Heart right ventricle (tissue), 16 donors: ENCODE data around the gene PTBP2. TPM values are rescaled to one million over a fixed set of nuclear protein-coding genes. Genes with fewer than 3 reads are reported as not detected.

Experiments used
- ATAC-seq, 8 donors: fragments of 200-7000 bp; cut with Tn5 transposase; one replicate each; pipeline ENCODE4 v1.9.1; 2020; ENCODE audit warnings: mild to moderate bottlenecking in 8 of 8, moderate library complexity in 8 of 8, moderate number of reproducible peaks in 1 of 8
- DNase-seq, 2 donors: peaks; one replicate each; pipeline ENCODE4 v3.0.0-alpha.2; 2020
- H3K27ac ChIP-seq, 10 donors: fragments of 200-600 bp; sonication (generic) in 2 of 10; one replicate each; pipeline versions ENCODE4 v1.5.0 to v1.8.0; 2020 to 2022; ENCODE audit warnings: mild to moderate bottlenecking in 3 of 10
- H3K27me3 ChIP-seq, 7 donors: fragments of 200-600 bp; one replicate each; pipeline ENCODE4 v1.8.0; 2021 to 2022; ENCODE audit warnings: mild to moderate bottlenecking in 2 of 7
- H3K36me3 ChIP-seq, 9 donors: fragments of 200-600 bp; sonication (generic) in 1 of 9; one replicate each; pipeline versions ENCODE4 v1.5.0 to v1.8.0; 2020 to 2022; ENCODE audit warnings: mild to moderate bottlenecking in 2 of 9
- H3K4me1 ChIP-seq, 9 donors: fragments of 200-600 bp; sonication (generic) in 1 of 9; one replicate each; pipeline versions ENCODE4 v1.5.0 to v1.8.0; 2020 to 2022; ENCODE audit warnings: mild to moderate bottlenecking in 4 of 9
- H3K4me3 ChIP-seq, 10 donors: fragments of 200-600 bp; sonication (generic) in 2 of 10; one replicate each; pipeline versions ENCODE4 v1.5.0 to v1.8.0; 2020 to 2022; ENCODE audit warnings: mild to moderate bottlenecking in 7 of 10, moderate library complexity in 2 of 10
- H3K9me3 ChIP-seq, 11 donors: fragments of 200-600 bp in 10 of 11; sonication (generic) in 2 of 11; one replicate each; pipeline versions ENCODE4 v1.5.0 to v1.8.0; 2013 to 2022; ENCODE audit warnings: mild to moderate bottlenecking in 2 of 11, control low read depth in 1 of 11, moderate library complexity in 1 of 11
- WGBS, 2 donors: extraction: QIAGEN DNeasy Blood & Tissue Kit; methylation state at CpG; one replicate each; pipeline ENCODE4 v1.1.7; 2013; ENCODE audit warnings: inconsistent platforms in 1 of 2; 5-methylcytosine and 5-hydroxymethylcytosine counted together
- intact Hi-C, 10 donors: fragments of 100-400 bp; cut with DNase I; formaldehyde crosslinking; loops; one replicate each; pipeline versions ENCODE4 v1.11.1 to v1.14.2; 2022
- polyA plus RNA-seq, 2 donors: library from polyadenylated mRNA; stranded (reverse); fragments of 200-250 nt; gene quantifications; one replicate each; pipeline ENCODE4 v1.2.3, GENCODE V29; 2013
- total RNA-seq, 10 donors: library from RNA; stranded (reverse); fragmentation: NEBNext Ultra II Directional in 3 of 10; extraction: Animal tissue kit (Norgen Biotek cat#: 25700) in 3 of 10; gene quantifications; one replicate each; pipeline versions ENCODE4 v1.2.1 to v1.2.4, GENCODE V29; 2021 to 2023
- TF ChIP-seq, protein P1 (sequence below), 9 donors: fragments of 200-600 bp; sonication (generic) in 2 of 9; IDR thresholded peaks; one replicate each; pipeline versions ENCODE4 v1.5.0 to v1.8.0; 2021 to 2022; ENCODE audit warnings: antibody characterized with exemption in 9 of 9, mild to moderate bottlenecking in 5 of 9, moderate library complexity in 1 of 9
- donor health status: Arrhythmogenic right ventricular cardiomyopathy.
- donor health status: ischemic (EF 13 %, LVEDD 7.1; RV severe dilation, severe dysfunction).
- donor health status: healthy with polysubstance abuse.
- donor health status: DM: no; HTN: yes; CAD: no.
- donor health status: DM: no; HTN: no; CAD: no.
- donor health status: ischemic (EF 25% LVEDD 6.9; RV normal size, moderate dysfunction).
- donor health status: ischemic (EF 25% LVEDD 5.7; RV mildly dilated, moderate dysfunction).
- donor health status: healthy.
- donor health status: DM: yes; HTN: yes; CAD: no.
- donor health status: Ischemic cardiomyopathy.
- donor health status: ischemic (EF 35%, LVEDD 5.7; RV mildly dilated, moderate dysfunction).
- donor health status: nonischemic (EF 11% LVEDD 7.7; RV severe dilation, severe dysfunction).
- donor health status: DM: yes; HTN: yes; CAD: no.
- donor health status: PGD.
- donor health status: ischemic (EF 29% LVEDD 5.4; RV normal size, mild dysfunction).
- donor health status: nonischemic (EF 23%, LVEDD 6.1; RV moderate dilation, normal function).

The PTBP2 gene
- total and polyA plus RNA-seq, 12 donors = 4.9 to 29.3 (median 12.5) TPM

DNA sequence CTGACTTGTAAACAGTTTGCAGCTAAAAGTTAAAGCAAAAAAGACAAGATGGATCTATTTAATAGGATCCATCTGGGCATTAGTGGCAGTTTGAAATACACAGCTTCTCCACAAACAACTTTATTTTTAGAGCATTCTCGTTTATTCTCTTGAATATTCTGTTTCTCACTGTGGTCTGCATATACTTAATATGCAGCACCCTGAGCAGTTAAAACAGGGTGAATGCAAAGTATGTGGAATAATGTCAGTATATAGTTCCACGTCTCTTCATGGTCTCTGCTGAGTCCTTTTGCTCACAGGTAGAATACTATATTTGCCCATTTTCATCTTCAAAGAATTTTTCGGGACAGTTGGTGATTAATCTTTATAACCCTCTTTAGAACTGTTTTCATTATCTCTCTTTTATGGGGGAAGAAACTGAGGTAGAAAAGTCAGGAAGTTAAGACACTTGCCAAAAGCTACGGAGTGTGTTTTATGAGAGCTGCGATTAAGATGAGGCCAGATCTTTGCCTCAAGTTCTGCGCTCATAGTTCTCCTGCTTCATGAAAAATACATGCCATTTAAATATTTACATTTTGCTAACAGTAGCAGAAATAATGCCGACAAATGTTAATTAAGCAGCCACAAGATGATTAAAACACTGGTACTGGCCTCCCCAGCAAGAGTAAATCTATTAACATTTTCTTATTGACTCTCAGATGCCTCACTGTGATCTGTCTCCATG lies 115.6 kb downstream of the PTBP2 start:
- ATAC-seq (no peak), DNase-seq (no peak)
- no peaks in the 10 kb centered on the region for H3K36me3 ChIP-seq
- H3K4me3 ChIP-seq = no peak overlapping the region
- H3K27me3 ChIP-seq = no peaks in the 10 kb centered on the region
- 75 to 79% methylated on average over 7 of the region's 7 CpGs for WGBS, 2 donors
- no peak overlapping the region for H3K27ac ChIP-seq
- intact Hi-C loops = loop anchor here in 1 of 10 donors (5.0 kb wide), 1 partner anchor 1175 kb away; no protein-coding TSS in a partner anchor
- no peaks in the 10 kb centered on the region for H3K9me3 ChIP-seq
- TF ChIP-seq, protein P1, sequence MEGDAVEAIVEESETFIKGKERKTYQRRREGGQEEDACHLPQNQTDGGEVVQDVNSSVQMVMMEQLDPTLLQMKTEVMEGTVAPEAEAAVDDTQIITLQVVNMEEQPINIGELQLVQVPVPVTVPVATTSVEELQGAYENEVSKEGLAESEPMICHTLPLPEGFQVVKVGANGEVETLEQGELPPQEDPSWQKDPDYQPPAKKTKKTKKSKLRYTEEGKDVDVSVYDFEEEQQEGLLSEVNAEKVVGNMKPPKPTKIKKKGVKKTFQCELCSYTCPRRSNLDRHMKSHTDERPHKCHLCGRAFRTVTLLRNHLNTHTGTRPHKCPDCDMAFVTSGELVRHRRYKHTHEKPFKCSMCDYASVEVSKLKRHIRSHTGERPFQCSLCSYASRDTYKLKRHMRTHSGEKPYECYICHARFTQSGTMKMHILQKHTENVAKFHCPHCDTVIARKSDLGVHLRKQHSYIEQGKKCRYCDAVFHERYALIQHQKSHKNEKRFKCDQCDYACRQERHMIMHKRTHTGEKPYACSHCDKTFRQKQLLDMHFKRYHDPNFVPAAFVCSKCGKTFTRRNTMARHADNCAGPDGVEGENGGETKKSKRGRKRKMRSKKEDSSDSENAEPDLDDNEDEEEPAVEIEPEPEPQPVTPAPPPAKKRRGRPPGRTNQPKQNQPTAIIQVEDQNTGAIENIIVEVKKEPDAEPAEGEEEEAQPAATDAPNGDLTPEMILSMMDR (IDR thresholded peaks at IDR 0.05) = no peak
- H3K4me1 ChIP-seq = no peaks in the 10 kb centered on the region

DNA sequence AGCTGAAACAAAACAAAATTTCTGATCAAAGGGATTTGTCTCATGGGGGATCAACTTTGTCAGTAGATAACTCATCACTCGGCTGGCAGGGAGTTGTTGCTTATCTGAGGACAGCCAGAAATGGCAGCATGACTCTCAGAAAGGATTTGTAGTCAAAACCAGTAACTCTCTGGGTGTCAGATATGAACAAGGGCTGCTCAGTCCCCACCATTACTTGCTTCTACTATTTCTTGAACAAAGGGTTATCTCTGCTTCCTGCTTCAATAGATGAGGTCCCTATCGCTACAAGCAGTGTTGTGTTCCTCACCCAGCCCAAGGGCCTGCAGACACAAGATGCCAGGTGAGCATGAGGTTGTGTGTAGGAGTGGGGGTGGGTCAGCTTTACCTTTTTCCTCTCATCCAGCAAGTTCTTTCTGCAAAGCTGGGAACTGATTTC lies 116.2 kb downstream of the PTBP2 start:
- Histone ChIP-seq H3K27me3 (no peaks in the 10 kb centered on the region), H3K36me3 (no peaks in the 10 kb centered on the region), H3K27ac (no peak overlapping the region), H3K4me3 (no peak overlapping the region), H3K9me3 (no peaks in the 10 kb centered on the region), H3K4me1 (peaks cover 0 to 4% (median 0%) of the 10 kb centered on the region in 9 donors)
- no peak for DNase-seq
- TF ChIP-seq, protein P1 (IDR thresholded peaks at IDR 0.05) = no peak
- ATAC-seq = no peak
- WGBS, 2 donors = 51 to 59% methylated on average over 2 of the region's 2 CpGs
- intact Hi-C loops = loop anchor here in 1 of 10 donors (5.0 kb wide), 1 partner anchor 1175 kb away; no protein-coding TSS in a partner anchor

DNA sequence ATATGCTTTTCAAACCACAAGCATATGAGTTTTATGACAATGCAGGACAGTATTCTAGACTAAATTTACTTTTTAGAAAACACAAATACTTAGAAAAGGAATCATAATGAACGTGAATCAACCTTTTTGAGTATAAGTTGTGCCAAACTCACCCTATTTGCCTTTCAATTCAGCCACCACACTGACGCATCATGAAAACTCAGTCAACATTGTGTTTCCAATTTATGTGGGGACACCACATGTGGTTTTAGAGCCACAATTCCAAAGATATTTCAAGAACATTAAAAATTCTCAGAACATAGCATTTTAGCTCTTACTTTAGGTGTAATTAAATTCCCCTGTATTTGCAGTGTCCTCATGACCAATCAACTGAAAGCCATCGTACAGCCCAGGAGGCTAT lies 118.8 kb downstream of the PTBP2 start:
- Histone ChIP-seq H3K27ac (no peak overlapping the region), H3K4me3 (no peak overlapping the region), H3K4me1 (peaks cover 0 to 5% (median 0%) of the 10 kb centered on the region in 9 donors), H3K36me3 (no peaks in the 10 kb centered on the region), H3K9me3 (no peaks in the 10 kb centered on the region), H3K27me3 (no peaks in the 10 kb centered on the region)
- TF ChIP-seq, protein P1 (IDR thresholded peaks at IDR 0.05) = no peak
- DNase-seq (no peak), ATAC-seq (no peak)
- 92 to 94% methylated on average over 3 of the region's 3 CpGs for WGBS, 2 donors
- intact Hi-C loops = loop anchor here in 2 of 10 donors (10.0 kb wide), 2 partner anchors 606 to 1164 kb away; no protein-coding TSS in a partner anchor

DNA sequence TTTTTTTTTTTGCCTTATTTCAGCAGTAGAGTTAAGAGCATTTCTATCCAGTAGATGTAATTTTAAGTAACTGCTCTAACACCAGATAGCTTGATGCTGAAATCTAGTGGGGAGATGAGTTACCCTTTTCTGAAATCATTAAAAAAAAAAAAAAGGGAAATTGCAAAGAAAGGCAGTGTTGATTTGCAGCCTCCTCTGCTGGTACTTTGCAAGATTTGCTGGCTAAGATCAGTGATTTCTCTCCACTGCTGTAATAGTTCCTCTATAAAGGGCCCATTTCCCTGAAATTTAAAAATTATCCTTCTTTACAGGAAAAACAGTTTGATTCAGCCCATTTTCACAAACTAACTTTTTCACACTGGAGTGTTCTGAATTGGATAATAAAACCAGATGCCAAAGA lies 120.6 kb downstream of the PTBP2 start:
- DNase-seq = no peak
- ATAC-seq = no peak
- Histone ChIP-seq H3K9me3 (no peaks in the 10 kb centered on the region), H3K36me3 (no peaks in the 10 kb centered on the region), H3K27ac (no peak overlapping the region), H3K4me3 (no peak overlapping the region), H3K27me3 (no peaks in the 10 kb centered on the region), H3K4me1 (peaks cover 0 to 5% (median 0%) of the 10 kb centered on the region in 9 donors)
- intact Hi-C loops = loop anchor here in 2 of 10 donors (10.0 kb wide), 2 partner anchors 607 to 1163 kb away; no protein-coding TSS in a partner anchor
- TF ChIP-seq, protein P1 (IDR thresholded peaks at IDR 0.05) = peak in 2 of 9 donors; percentile 6 to 25
